Epidermal melanocyte (primary cell): ENCODE data around the gene TMEM19.
"Not testable (repeated sequence)": the region's sequence is repeated elsewhere in the genome, so short reads cannot be mapped to it uniquely, and the experiment has no call there.

Experiments
- DNase-seq: peaks from one replicate; pipeline ENCODE4 v3.0.0; 2011; ENCODE audit warnings: low spot score; ENCODE audit not compliant: insufficient read length

The TMEM19 gene

DNA sequence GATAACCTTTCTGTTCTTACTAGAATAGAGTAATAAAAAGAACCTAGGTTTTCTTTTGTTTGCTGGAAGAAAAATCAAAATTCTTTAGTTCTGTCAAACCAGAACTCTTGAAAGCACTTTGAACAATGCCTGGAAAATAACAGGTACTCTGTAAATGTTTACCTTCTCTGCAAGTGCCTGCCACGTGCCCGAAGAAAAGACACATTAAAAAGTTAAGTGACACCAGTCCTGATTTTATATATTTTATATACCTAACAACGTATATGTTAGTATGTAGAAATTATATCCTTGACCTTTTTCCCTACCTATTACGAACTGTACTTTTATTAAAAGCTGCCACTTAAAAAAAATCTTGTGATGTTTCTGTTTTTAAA lies 20.8 kb upstream of the TMEM19 start:
- no peak for DNase-seq

DNA sequence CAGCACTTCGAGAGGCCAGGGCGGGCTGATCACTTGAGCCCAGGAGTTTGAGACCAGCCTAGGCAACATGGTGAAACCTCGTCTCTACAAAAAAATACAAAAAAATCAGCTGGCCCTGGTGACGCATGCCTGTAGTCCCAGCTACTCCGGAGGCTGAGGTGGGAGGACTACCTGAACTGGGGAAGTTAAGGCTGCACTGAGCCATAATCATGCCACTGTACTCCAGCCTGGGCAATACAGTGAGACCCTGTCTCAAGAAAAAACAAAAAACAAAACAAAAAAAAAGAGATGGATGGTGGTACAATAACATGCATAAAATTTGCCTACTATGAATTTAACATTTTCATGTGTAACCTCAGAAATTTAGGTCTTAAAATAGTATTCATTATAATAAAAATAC lies 19.6 kb upstream of the TMEM19 start:
- DNase-seq, result no peak

DNA sequence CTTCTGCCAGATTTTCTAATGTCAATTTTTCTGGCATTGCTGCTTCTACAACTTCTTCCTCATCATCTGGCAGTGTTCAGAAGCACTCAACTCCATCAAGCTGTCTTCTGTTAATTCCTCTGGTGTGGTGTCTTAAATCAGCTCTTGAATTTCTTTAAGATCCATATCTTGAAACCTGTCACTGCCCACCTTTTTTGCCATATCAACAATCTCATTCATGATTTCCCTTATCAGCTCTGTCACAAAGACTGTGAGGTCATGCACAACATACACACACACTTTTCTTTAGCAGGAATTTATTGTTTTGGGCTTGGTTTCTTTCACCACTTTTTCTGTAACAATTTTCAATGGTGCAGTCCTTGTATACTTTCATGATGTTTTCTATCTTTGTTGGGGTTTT lies 14.6 kb upstream of the TMEM19 start:
- DNase-seq, result no peak

DNA sequence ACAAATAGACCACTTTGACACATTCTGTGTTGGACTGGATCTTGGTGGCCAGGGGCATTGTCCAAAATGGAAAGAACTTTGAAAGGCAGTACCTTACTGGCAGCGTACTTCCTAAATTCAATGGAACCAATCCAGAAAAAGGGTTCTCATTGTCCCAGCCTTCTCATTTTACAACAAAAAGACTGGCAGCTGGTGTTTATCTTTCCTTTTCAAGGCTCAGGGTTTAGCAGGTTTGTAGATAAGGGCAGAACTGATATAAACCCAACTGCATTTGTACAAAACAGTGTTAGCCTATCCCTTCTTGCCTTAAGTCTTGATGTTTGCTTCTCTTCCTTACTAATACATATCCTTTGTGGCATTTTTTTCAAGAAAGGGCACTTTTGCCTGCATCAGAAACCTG lies 14.1 kb upstream of the TMEM19 start:
- DNase-seq, result no peak

DNA sequence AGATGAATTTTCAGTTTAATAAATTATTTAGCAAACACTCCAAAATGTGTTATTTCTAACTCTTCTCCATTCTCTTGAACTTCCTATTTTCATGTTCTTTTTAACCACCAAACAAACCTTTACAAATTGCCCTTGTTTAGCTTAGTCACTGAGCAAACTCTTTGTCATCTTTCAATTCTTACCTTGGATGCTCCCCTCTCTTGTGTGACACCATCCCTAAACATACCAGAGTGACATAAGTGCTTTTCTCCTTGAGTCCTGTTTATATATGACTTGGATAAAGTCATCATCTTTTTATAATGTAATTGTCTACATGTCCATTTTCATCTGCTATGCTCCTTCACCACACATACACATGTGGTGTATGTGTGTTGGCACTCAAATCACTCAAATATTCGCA lies 3.4 kb upstream of the TMEM19 start:
- no peak for DNase-seq

DNA sequence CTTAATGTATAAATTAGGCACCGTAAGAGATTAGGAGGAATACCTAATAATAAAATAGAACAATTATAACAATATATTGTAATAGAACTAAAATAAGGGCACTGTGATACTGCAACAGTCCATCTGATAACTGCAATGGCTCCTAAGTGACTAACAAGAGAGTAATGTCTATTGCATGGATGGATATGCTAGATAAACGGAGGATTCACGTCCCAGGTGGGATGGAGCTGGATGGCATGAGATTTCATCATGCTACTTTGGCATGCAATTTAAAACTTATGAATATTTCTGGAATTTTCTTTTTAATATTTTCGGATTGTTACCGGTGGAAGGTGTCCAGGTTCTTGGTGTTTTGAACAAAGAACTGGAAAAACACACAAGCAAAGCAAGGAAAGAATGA lies 2.2 kb upstream of the TMEM19 start:
- no peak for DNase-seq

DNA sequence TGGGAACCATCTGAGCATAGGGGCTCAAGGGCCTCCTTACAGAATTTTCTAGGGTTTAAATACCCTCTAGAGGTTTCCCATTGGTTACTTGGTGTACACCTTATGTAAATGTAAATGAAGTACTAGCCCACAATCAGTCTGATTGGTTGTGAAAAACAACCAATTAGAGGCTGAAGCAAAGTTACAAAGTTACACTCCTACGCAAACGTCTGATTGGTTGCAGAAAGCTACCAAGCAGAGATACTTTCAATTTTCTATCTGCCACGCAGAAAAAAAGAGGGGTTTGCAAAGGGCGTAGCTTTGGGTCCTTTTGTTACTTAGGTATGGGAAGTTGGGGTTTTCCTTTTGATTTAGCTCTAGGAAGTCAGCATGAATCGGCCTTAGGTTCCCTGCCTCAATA lies 1.8 kb upstream of the TMEM19 start:
- no peak for DNase-seq

DNA sequence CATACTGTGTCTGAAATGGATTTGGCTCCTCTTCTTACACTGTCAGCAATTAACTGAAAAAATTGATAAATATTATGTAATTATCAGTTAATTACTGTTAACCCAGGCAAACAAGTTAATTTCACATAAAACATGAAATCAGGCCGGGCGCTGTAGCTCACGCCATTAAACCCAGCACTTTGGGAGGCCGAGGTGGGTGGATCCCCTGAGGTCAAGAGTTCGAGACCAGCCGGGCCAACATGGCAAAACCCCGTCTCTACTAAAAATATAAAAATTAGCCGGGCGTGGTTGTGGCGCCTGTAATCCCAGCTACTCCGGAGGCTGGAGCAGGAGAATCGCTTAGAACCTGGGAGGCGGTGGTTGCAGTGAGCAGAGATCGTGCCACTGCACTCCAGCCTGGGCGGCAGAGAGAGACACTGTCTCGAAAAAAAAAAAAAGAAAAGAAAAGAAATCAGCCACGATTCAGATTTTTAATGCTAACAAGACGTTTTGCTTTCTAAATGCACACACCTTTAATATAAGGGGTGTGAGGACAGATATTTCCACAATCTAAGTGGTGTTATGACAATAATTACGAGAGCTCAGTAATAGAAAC lies 473 bp upstream of the TMEM19 start:
- no peak for DNase-seq

DNA sequence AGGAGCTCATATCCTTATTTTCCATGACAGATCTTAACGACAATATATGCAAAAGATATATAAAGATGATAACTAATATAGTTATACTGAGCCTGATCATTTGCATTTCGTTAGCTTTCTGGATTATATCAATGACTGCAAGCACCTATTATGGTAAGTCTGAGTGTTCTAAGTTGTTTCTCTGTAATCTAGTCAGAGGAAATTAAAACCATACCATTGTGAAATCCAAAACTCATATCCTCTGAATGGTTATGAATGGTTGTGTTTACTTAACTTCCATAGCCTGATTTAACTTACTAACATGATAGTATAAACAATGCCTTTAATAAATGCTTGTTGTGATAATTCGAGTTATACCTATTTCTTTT lies 760 bp downstream of the TMEM19 start:
- no peak for DNase-seq

DNA sequence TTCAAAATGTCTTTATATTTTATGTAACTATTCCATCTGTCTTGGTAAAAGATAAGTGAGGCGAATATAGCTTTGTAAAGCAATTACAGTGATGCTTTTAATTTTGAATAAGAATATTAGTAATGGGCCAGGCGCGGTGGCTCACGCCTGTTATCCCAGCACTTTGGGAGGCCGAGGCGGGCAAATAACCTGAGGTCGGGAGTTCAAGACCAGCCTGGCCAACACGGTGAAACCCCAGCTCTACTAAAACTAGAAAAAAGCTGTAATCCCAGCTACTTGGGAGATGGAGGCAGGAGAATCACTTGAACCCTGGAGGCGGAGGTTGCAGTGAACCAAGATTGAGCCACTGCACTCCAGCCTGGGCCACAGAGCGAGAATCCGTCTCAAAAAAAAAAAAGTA lies 1.3 kb downstream of the TMEM19 start:
- DNase-seq, result not testable (repeated sequence)

DNA sequence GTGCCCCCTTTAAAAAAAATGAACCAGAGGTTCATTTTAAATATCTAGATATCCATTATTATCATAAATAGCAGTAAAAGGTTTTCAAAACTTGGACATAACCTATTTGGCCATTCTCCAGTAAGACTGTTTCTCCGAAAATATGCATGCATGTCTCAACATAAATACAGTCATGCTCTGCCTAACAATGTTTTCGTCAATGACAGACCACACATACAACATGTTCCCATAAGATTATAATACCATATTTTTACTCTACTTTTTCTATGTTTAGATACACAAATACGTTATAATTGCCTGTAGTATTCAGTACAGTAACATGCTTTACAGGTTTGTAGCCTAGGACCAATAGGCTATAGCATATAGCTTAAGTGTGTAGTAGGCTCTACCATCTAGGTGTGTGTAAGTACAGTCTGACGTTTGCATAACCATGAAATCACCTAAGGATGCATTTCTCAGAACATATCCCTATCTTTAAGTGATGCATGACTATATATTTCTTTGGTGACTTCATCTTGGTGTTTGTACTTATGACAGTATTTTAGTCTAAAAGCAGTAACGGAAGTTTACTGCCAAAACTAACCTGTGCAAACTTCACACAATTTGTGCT lies 3.2 kb downstream of the TMEM19 start:
- DNase-seq, result no peak

DNA sequence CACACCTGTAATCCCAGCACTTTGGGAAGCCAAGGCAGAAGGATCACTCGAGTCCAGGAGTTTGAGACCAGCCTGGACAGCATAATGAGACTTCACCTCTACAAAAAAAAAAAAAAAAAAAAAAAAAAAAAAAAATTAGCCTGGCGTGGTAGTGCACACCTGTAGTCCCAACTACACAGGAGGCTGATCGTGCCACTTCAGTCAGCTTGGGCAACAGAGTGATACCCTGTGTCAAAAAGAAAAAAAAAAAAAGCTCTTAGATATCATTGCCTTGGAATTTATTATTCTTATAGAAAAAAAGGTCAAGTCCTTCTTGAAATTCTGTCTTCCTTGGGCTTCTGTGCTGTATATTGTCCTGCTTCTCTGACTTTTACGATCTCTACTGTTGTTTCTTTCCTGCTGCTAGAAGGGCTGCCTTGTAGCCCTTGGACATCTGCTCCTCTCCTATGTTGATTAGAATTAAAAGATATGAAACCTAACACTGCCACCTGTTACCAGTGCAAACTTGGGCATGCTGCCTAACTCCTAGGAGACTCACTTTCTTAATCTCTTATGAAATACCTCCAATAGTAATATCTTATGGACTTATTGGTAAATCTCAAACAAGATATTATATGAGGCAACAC lies 5.7 kb downstream of the TMEM19 start:
- no peak for DNase-seq

DNA sequence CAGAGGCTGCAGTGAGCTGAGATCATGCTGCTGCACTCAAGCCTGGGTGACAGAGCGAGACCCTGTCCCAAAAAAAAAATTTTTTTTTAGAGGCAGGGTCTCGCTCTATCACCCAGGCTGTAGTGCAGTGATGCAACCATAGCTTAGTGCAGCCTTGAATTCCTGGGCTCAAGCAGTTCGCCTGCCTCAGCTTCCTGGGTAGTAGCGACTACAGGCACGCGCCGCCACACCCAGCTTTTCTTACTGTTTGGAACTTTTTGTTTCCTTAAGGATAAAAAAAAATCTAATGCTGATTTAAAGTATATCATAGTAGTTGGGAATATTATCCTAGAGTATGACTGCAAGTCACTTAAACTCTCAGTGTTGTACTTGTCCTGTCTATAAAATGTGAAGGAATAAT lies 7.2 kb downstream of the TMEM19 start:
- DNase-seq, result no peak

DNA sequence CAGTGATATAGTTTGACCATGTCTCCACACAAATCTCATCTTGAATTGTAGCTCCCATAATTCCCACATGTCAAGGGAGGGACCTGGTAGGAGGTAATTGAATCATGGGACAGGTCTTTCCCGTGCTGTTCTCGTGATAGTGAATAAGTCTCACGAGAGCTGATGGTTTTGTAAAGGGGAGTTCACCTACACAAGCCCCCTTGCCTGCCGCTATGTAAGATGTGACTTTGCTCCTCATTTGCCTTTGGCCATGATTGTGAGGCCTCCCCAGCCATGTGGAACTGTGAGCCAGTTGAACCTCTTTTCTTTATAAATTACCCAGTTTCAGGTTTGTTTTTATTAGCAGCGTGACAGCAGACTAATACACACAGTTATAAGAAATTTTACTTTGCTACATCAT lies 7.8 kb downstream of the TMEM19 start:
- DNase-seq, result not testable (repeated sequence)

DNA sequence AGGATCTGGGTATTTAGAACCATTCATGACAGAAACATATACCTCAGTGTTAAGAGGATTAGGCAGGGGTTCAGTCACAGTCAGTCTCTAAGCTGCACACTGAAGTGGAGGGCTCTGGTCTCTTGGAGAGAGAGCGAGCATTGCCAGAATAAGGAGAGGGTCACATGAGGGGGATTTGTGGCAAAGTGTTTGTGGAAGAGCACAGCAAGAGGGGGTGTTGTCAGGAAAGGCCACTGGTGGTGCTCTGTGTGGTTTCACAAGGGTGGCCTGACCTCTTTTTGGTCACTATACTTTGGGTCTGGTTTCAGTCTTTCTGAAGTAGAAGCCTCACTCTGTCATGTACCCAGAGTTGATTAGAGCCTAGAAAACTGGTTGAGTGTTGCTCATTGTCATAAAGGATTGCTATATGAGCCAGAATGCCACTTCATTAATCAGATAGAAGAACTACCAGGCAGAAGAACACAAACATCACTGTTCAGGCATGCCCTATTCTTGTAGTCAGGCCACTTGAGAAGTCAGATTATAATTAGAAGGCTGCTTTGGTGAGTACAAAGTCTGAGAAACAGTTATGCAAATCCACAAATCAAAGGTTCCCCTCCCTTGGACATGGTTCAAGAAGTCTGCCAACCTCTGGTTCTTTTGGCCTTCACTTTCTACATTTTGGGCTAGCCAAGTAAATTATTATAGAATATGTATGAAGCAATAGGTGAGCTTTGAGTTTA lies 8.4 kb downstream of the TMEM19 start:
- DNase-seq, result no peak

DNA sequence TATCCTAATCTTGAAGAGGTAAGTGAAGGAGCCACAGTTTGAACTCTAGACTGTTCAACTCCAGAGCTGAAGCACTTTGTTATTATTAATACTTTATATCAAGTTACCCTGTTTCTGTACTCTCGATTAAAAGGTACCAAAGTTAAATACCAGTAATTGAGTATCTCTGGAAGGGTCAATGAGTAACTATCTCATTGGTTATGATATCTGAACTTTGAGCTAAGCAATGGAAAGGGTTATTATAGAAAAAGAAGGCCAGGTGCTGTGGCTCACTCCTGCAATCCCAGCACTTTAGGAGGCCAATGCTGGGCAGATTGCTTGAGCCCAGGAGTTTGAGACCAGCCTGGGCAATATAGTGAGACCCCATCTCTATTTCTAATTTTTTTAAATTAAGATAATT lies 9.9 kb downstream of the TMEM19 start:
- DNase-seq, result no peak

DNA sequence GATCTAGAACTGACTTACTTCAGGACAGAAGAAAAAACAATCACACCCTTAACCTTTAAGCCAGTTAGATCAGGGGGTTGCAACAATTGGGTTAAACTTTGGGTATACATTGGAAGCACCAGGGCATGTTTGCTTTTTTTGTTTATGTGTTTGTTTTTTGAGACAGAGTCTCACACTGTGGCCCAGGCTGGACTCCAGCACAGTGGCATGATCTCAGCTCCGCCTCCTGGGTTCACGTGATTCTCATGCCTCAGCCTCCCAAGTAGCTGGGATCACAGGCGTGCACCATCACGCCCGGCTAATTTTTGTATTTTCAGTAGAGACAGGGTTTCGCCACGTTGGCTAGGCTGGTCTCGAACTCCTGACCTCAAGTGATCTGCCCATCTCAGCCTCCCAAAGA lies 16.3 kb downstream of the TMEM19 start:
- DNase-seq, result not testable (repeated sequence)

DNA sequence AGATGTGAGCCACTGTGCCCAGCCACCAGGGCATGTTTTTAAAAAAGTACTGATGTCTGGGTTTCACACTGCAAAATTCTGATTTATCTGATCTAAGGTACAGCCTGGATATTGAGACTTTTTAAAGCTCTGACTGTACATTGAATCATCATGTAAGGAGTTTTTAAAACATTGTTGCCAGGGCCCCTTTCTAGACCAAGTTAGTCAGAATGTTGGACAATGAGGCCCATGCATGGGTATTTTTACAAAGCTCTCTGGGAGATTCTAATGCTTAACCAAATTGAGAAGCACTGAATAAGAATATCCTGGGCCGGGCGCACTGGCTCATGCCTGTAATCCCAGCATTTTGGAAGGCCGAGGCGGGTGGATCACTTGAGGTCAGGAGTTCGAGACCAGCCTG lies 16.7 kb downstream of the TMEM19 start:
- DNase-seq, result no peak

DNA sequence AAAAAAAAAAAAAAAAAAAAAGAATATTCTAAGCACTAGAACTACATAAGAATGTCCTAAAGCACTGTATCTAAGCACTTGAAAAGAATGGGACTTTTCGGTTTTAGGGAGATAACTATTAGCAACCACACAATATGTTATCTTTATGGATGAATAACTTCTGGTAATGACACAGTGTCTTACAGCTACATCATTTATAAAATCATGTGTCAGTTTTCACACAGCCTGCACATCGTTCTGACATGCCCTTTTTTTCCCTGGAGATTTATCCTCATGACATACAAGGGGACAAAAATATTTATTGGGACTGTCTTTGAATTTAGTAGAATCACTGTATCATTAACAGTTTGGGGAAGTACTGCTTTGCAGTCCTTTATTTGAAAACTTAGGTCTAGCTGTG lies 17.3 kb downstream of the TMEM19 start:
- no peak for DNase-seq

DNA sequence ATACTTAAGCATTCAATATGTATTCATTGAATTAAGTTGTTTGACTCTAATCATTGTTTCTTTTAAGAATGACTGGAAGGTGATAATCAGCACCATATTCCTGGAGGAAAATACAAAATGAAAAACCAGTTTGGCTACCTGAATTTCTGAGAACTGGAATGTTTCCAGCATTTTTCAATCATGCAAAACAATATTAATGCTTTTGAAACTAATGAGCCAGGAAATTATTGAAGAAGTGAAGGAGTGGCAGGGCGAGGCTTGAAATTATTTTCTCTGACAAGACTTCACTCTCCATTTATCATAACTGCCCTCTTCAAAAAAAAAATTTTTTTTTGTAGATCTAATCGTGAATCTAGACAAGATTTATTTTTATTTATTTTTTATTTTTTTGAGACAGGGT lies 19.0 kb downstream of the TMEM19 start:
- no peak for DNase-seq

DNA sequence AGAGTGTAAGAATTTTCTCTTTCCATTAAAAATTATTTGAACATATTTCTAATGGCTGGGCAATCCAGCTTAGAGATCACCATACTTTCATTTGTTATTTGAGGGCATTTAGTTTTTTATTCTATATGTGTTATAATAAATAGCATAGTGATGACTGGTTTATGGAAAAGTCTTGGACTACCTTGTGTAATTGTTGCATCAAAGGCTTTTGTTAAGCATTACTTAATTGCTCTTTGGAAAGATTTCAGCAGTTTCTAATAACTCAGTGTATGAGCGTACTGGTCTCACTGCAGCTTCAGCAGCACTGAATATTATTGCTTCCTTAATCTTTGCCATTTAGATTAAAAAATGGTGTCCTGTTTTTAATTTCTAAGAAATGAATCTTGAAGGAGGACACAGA lies 22.8 kb downstream of the TMEM19 start:
- no peak for DNase-seq

DNA sequence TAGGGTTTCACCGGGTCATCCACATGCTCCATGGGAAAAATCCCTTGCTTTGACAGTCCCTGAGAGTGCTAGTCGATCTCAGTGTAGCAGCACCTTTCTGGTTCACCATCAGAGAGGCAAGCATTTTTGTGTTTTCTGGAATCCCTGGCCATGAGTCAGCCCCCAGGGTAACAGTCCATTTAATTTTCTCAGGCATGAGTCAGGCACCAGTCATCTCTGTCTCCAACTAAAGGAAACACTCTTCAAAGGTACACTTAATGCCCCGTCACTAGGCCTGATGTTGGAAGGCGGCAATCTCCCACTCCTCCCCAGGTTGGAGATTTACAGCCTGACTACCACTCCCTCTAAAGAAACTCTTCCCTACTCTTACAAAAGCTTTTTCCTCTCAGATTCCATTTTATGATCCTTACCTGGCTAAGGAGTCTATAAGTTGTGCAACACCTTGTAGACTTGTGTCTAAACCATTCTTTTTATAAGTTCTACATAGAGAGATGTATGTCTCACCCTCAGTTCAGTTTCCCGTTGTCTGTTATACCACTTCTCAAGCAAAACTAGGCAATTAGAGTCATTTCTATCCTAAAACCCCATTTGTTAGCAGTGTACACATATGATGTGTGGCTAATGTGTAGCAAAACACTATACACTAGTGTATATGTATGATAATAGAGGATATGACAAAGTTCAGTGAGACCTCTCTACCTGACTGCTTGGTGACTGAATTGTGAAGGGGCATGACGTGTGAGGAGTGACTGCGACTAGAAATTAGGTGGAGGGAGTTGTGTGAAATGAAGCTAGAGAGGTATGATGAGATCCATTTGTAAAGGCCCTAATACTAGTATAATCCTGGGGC lies 24.6 kb downstream of the TMEM19 start:
- no peak for DNase-seq
